Endothelial cell of umbilical vein (primary cell): ENCODE results near the gene ASMTL. TPM values are rescaled to one million over a fixed set of nuclear protein-coding genes. Genes with fewer than 3 reads are reported as not detected.

ENCODE experiments used
- BruUV-seq: library from RNA; stranded (reverse); fragments of 400-500 nt; replicated peaks from 2 replicates; lab custom pipeline; 2021; lab: Mats Ljungman, UMichigan
- CTCF ChIA-PET: fragments of 300-600, 350-600 bp; sonication (Branson Sonifier 250); formaldehyde crosslinking; loops from one replicate; lab custom pipeline; 2021; ENCODE audit warnings: antibody characterized with exemption, inconsistent platforms; lab: Charles Lee
- POLR2A ChIA-PET: fragments of 300-600, 350-600 bp; sonication (Branson Sonifier 250); formaldehyde crosslinking; loops from one replicate; lab custom pipeline; 2021; ENCODE audit warnings: antibody characterized with exemption, inconsistent platforms; lab: Charles Lee
- DNase-seq: peaks from one replicate; pipeline ENCODE4 v3.0.0-alpha.2; 2011; ENCODE audit warnings: low read depth, low spot score
- FAIRE-seq: peaks from 2 replicates; lab custom pipeline; 2011; peaks lifted over from hg19 to GRCh38; lab: Jason Lieb, UNC
- H2AFZ ChIP-seq: 2 replicates; pipeline ENCODE4 v1.6.0; 2012; ENCODE audit warnings: low read depth, low read length, control low read depth, inconsistent platforms
- H3K27ac ChIP-seq: 2 replicates; pipeline ENCODE4 v1.5.1; 2011; ENCODE audit warnings: low read depth, mild to moderate bottlenecking, control low read depth, low read length, moderate library complexity; ENCODE audit not compliant: insufficient read depth
- H3K27me3 ChIP-seq, 2 experiments: 2 replicates each; pipeline versions ENCODE4 v1.6.0 to v1.6.1; 2011; ENCODE audit warnings: low read length in 2 of 2, mixed read lengths in 1 of 2; ENCODE audit not compliant: control insufficient read depth in 2 of 2, insufficient read depth in 2 of 2
- H3K36me3 ChIP-seq, 2 experiments: 2 replicates in 1 of 2; 3 replicates in 1 of 2; pipeline ENCODE4 v1.5.1; 2011; ENCODE audit warnings: low read length in 2 of 2, mild to moderate bottlenecking in 1 of 2, moderate library complexity in 1 of 2; ENCODE audit not compliant: control insufficient read depth in 2 of 2, insufficient read depth in 2 of 2; ENCODE audit errors: extremely low read depth in 1 of 2
- H3K4me1 ChIP-seq: 3 replicates; pipeline ENCODE4 v1.5.1; 2011; ENCODE audit warnings: mild to moderate bottlenecking, low read length; ENCODE audit not compliant: control insufficient read depth, insufficient read depth; ENCODE audit errors: extremely low read depth
- H3K4me2 ChIP-seq: 2 replicates; pipeline ENCODE4 v1.6.1; 2011; ENCODE audit warnings: low read length, control low read depth, mixed read lengths; ENCODE audit not compliant: insufficient read depth
- H3K4me3 ChIP-seq, 3 experiments: fragments of 200-600 bp in 1 of 3; sonication (generic), shearing (Covaris generic) in 1 of 3; replicated peaks in 1 of 3; 2 replicates each; pipeline ENCODE4 v1.5.1; 2011 to 2016; ENCODE audit warnings: control low read depth in 3 of 3, low read length in 3 of 3, mild to moderate bottlenecking in 2 of 3, inconsistent platforms in 1 of 3, low read depth in 1 of 3, moderate library complexity in 1 of 3; ENCODE audit not compliant: insufficient read depth in 1 of 3
- H3K79me2 ChIP-seq: 2 replicates; pipeline ENCODE4 v1.6.0; 2012; ENCODE audit warnings: low read length, inconsistent platforms; ENCODE audit not compliant: control insufficient read depth, insufficient read depth
- H3K9ac ChIP-seq: replicated peaks from 2 replicates; pipeline ENCODE3; 2011; ENCODE audit warnings: low read length, control low read depth; ENCODE audit not compliant: insufficient read depth; ENCODE audit errors: extremely low read depth
- H3K9me1 ChIP-seq: replicated peaks from 3 replicates; pipeline ENCODE4 v1.6.0; 2011; ENCODE audit warnings: mild to moderate bottlenecking, low read length; ENCODE audit not compliant: control insufficient read depth, insufficient read depth; ENCODE audit errors: extremely low read depth
- H3K9me3 ChIP-seq: replicated peaks from 2 replicates; pipeline ENCODE4 v1.5.1; 2012; ENCODE audit warnings: low read length, inconsistent platforms; ENCODE audit not compliant: control insufficient read depth, insufficient read depth
- H4K20me1 ChIP-seq: replicated peaks from 2 replicates; pipeline ENCODE3; 2011; ENCODE audit warnings: mild to moderate bottlenecking, low read length; ENCODE audit not compliant: control insufficient read depth, insufficient read depth; ENCODE audit errors: extremely low read depth
- JUN ChIP-seq: IDR thresholded peaks from 2 replicates; pipeline ENCODE4 v1.6.1; 2011; ENCODE audit warnings: borderline replicate concordance, low read depth; ENCODE audit not compliant: insufficient read length, insufficient read depth
- dilution Hi-C: fragments of 300-500 bp; cut with MboI; formaldehyde crosslinking; loops from one replicate; pipeline ENCODE4 v1.15.0; 2019; ENCODE audit warnings: low sequenced_read_pairs; ENCODE audit not compliant: extremely low pct_ligation_motif_present
- intact Hi-C: fragments of 100-400 bp; cut with micrococcal nuclease; formaldehyde crosslinking; loops from one replicate; pipeline ENCODE4 v1.10.0; 2022
- polyA plus RNA-seq, 4 experiments: library from polyadenylated mRNA; depleted of rRNA in 3 of 4; stranded (reverse) in 3 of 4; unstranded in 1 of 4; fragments of >200 nt; gene quantifications; 2 replicates each; pipeline versions ENCODE4 v1.2.1 to v1.2.3, GENCODE V29; 2011 to 2012; ENCODE audit warnings: missing spikeins in 1 of 4
- total RNA-seq: library from RNA; stranded (reverse); gene quantifications from 2 replicates; pipeline ENCODE4 v1.2.3, GENCODE V29; 2021
- TF ChIP-seq, protein P1 (sequence below), 2 donors: IDR thresholded peaks; 1 replicate in 1 of 2; 2 replicates in 1 of 2; pipeline ENCODE4 v1.5.1; 2011; ENCODE audit warnings: low read length in 2 of 2, mild to moderate bottlenecking in 2 of 2, moderate library complexity in 2 of 2, control low read depth in 1 of 2, inconsistent platforms in 1 of 2, low read depth in 1 of 2; ENCODE audit not compliant: insufficient read depth in 1 of 2; ENCODE audit errors: extremely low read depth in 1 of 2
- TF ChIP-seq, protein P2 (sequence below): IDR thresholded peaks from 2 replicates; pipeline ENCODE4 v1.6.1; 2011; ENCODE audit not compliant: insufficient read depth, insufficient read length

ASMTL gene
- total and polyA plus RNA-seq, 2 donors (not counting 3 experiments of a cell fraction or from before 2014, with no cell fraction given), result 27.1 to 29.9 TPM

DNA sequence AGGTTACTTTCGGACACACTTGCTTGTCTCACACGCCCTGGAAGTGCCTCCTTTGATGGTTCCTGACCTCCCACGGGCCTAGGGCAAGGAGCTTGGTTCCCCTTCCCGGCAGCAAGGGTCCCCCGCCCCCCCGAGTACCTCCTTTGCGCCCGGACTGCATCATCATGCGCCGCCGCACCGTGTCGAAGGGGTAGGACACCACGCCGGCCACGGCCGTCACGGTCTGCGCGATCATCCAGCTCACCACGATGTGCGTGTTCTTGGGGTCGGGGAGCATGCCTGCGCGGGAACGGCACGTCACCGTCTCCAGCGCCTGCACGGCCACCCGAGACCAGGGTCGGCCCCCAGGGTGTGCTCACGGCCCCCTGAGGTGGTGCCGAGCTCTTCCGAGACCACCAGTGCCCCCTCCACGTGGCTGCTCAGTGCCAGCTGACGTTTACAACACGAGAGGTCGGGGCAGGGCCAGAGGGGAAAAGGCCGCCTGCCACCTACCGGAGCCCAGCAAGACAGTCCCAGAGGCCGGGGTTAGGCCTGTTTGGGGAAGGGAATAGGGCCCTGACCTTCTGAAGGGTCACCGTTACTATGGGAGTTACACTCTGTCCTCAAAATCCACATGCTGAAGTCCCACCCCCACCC lies 65.5 kb downstream of the ASMTL start:
- peaks cover 53% of the 10 kb centered on the region for H3K79me2 ChIP-seq
- no peak overlapping the region for H2AFZ ChIP-seq
- BruUV-seq, result no TSS peak
- H4K20me1 ChIP-seq, result peaks cover 3% of the 10 kb centered on the region
- H3K36me3 ChIP-seq, result peaks cover 31 to 56% of the 10 kb centered on the region in 2 experiments
- H3K4me3 ChIP-seq, result no peak overlapping the region
- TF ChIP-seq, protein P1, sequence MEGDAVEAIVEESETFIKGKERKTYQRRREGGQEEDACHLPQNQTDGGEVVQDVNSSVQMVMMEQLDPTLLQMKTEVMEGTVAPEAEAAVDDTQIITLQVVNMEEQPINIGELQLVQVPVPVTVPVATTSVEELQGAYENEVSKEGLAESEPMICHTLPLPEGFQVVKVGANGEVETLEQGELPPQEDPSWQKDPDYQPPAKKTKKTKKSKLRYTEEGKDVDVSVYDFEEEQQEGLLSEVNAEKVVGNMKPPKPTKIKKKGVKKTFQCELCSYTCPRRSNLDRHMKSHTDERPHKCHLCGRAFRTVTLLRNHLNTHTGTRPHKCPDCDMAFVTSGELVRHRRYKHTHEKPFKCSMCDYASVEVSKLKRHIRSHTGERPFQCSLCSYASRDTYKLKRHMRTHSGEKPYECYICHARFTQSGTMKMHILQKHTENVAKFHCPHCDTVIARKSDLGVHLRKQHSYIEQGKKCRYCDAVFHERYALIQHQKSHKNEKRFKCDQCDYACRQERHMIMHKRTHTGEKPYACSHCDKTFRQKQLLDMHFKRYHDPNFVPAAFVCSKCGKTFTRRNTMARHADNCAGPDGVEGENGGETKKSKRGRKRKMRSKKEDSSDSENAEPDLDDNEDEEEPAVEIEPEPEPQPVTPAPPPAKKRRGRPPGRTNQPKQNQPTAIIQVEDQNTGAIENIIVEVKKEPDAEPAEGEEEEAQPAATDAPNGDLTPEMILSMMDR (IDR thresholded peaks at IDR 0.05; ENCODE audit: extremely low read depth in 1 of 2, insufficient read depth in 1 of 2, low read depth in 1 of 2, low read length in 2 of 2), result no peak
- no peak for TF ChIP-seq JUN
- TF ChIP-seq, protein P2, sequence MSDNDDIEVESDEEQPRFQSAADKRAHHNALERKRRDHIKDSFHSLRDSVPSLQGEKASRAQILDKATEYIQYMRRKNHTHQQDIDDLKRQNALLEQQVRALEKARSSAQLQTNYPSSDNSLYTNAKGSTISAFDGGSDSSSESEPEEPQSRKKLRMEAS, result no peak
- POLR2A ChIA-PET, result no interaction called here
- FAIRE-seq (no peak), DNase-seq (no peak)
- intact Hi-C loops, result no loop called here
- no peaks in the 10 kb centered on the region for H3K9me3 ChIP-seq
- CTCF ChIA-PET, result no interaction called here
- no peaks in the 10 kb centered on the region for H3K9me1 ChIP-seq
- H3K9ac ChIP-seq, result no peak overlapping the region
- H3K4me2 ChIP-seq, result no peak overlapping the region
- no peak overlapping the region for H3K27ac ChIP-seq
- no peaks in the 10 kb centered on the region for H3K27me3 ChIP-seq
- dilution Hi-C loops, result no loop called here
- peaks cover 12% of the 10 kb centered on the region for H3K4me1 ChIP-seq
